ENCODE data around the gene KCTD10.

The KCTD10 gene, protein sequence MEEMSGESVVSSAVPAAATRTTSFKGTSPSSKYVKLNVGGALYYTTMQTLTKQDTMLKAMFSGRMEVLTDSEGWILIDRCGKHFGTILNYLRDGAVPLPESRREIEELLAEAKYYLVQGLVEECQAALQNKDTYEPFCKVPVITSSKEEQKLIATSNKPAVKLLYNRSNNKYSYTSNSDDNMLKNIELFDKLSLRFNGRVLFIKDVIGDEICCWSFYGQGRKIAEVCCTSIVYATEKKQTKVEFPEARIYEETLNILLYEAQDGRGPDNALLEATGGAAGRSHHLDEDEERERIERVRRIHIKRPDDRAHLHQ

GRCh38 chr12:109477185-109477962 is at the start of gene KCTD10, which contains the start of gene UBE3B:
KCTD10 (minus strand) TSS chr12:109477300; CDS start chr12:109477262, 38 bp downstream.
UBE3B (plus strand) TSS chr12:109477634; CDS start chr12:109483552, 5,918 bp downstream.
- peak; percentile 84 for DNase-seq

DNA sequence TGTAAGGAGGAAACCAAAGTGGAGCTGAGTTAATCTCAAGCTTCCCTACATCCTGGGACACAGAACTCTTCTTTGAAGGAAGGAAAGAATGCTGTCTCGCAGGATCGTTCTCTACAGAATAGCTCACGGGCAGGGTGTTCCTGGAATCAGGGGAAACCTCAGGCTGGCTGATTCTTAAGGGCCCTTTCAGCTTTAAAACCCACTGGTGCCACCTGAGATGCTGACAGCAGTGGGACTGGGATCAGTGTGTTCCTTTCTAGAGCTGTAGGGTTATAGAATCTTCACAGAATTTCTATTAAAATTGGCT is 48.1 kb upstream of the KCTD10 start:
- no peak for DNase-seq

DNA sequence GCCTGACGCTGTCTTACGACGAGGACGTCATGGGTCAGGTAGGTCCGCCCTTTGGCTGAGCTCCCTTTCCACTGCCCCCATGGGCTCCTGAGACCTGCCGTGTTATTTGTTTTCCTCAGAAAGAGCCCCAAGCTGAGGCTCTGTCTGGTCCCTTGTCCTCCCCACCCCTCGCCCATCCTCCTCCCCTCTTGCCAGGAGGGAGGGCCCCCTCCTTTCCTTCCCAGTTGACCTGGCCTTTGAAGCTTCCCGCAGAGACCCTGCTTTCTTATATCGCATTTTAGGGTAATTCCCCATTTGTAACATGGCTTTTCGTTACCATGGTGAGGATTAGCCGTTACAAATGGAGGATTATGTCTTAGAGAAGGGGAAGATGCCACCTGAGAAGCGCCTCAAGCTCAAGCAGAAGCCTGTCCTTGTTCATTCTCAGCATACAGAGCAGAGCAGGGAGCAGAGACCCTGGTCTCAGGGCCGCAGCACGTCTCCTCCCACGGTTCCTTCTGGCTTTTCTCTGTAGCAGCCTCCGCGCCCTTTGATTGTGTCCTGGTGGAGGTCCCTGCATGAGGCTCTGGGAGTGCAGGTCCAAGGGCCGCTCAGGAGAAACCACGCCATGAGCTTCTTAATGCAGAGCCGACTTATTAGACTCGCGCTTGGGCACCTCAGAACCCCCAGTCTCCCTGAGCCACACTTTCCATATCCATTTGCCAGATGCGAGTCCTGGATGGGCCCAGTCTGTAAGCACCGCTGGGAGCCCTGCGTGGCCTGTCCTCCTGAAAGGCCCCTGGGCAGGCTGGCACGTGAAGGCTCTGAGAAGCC is 47.6 kb upstream of the KCTD10 start:
- no peak for DNase-seq

DNA sequence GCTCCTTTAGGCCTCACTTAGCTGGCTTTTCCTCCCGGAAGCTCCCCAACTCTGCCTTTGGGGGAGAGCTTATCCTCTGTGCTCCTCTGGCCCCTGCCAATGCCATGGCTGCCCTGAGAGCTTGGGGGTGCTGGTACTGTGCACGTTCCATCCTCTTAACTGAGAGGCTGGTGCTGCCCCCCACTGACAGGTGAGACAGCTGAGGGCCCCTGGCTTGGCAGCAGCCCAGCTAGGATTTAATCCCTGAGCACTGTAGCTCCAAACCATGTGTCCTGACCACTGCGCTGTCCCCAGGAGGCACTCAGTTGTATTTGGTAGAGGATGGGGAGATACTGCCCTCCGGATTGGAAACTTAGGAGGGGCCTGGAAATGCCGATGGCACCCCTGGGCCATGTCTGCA is 46.4 kb upstream of the KCTD10 start:
- no peak for DNase-seq

DNA sequence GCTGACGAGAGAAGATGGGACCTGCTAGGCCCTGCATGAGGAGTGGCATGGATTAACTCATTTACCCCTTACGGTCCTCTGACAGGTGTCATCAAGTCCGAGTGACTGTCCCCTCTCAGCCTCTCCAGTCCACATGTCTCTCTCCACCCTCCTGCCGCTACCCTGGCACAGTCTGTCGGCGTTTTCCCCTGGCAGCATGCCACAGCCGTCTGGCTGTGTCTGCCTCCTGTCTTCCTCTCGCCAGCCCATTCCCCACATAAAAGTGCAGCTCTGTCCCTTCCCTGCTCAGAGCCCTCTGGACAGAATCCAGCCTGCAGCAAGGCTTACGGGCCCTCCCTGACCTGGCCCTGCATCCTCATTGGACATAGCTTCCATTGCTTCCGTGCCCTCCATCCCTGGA is 46.0 kb upstream of the KCTD10 start:
- no peak for DNase-seq

DNA sequence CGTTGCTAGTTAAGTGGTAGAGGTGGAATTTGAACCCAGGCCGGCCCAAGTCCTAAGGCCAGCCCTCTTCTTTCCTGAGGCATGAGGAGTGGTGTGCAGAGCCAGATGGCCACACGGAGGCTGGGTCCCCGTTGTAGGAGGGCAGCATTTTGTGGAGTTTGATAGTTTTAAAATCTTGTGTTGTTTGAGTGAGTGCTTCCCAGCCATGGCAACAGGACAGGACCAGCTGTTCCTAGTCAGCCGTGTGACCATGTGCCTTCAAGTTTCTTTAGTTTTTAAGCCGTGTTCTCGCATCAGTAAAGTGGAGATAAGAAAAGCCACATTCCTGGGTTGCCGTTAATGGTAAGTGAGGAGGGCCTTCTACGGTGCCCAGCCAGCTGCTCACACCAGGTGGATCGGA is 44.7 kb upstream of the KCTD10 start:
- no peak for DNase-seq

- no peak for DNase-seq
These were observed 42.7 kb upstream of the KCTD10 start for GRCh38 chr12:109519787-109520186.

GRCh38 chr12:109518820-109519665 is 41.9 kb upstream of the KCTD10 start:
- peak; percentile 55 for DNase-seq

DNA sequence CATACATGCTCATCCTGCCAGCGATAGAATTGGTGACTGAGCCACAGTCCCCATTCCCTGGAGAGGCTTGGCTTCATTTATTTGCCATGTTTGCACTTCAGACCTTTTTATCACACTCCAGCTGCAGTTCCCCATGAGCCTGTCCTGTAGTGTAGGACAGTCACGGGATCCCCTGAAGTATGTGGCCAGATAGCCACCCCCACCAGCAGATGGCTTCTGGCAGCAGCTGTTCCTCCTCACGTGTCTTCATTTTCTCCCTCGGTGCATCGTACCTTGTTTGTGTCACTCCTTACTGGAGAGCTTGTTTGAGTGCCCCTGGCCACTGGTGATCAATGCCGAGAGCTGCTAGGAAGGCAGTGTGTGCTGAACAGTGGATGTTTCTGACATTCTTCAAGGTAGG is 40.5 kb upstream of the KCTD10 start:
- DNase-seq = no peak

DNA sequence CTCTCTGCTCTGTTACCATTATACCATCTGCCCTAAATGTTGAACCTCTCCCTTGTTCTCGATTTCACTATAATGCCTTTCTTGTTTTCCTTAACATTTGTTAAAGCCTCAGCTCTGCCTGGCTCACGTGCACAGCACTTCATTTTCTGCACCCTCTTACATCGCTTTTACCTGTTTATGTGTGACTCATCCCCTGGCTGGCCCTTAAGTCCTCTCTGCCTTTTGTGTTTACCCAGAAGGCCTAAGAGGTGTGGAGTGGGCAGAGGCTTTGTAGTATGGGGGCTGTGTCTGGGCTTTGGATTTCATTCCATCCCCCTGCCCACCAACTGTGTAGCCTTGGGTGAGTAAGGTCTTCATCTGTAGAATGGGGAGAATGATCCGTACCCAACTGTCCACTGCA is 36.9 kb upstream of the KCTD10 start:
- no peak for DNase-seq

DNA sequence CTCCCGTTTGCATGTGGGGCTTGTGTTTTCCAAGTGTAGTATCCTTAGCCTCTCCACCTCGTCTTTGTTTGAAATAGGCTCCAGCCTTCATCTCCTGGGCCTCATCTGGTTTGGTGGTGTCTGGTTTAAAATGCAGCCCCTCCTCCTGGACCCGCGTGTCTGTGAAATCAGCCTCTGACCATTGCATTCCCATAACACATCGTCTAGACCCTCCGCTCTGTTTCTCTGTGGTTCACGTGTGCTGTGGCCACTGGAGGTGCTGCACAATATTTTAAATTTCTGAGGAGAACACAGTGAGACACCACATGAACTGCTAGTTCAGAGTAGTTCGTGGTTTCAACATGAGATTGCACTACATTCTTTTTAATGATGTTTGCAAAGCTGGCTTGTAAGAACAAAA is 36.0 kb upstream of the KCTD10 start:
- no peak for DNase-seq

- DNase-seq = no peak
These were observed 35.5 kb upstream of the KCTD10 start for GRCh38 chr12:109512608-109513007.

DNA sequence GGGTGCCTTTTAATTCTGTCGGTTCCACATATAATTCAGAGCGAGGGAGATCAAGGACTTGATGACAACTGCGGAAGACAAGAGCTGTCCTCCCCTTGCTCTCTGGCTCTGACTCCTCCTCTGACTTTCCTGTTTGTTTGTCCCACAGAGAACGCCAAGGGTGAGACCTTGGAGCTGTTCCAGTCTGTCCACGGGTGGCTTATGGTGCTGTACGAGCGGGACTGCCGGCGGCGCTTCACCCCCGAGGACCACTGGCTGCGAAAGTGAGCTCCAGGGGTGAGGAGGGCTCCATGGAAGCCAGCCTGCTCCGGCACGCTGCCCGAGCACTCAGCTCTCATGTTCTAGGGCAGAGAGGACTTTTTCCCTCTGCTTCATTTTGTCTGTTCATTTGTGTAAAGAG is 33.1 kb upstream of the KCTD10 start:
- DNase-seq = no peak

GRCh38 chr12:109504068-109504467 is 27.0 kb upstream of the KCTD10 start:
- DNase-seq = no peak

DNA sequence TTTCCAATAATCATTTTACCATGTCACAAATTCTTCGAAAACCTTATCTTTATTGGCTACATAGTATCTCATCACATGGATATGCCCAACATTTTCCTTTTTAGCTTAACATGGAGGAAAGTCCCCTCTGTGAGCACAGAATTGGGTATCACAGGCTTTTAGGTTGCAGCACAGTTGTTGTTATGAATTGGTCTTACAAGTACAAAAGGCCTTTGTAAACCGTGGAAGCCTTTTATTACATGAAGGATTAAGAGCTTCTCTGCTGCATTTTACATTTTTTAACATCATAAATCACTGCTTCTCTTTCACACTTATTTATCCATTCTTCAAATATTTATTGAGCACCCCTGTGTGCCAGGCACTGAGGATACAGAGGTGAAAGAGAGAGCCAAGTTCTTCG is 26.5 kb upstream of the KCTD10 start:
- no peak for DNase-seq

DNA sequence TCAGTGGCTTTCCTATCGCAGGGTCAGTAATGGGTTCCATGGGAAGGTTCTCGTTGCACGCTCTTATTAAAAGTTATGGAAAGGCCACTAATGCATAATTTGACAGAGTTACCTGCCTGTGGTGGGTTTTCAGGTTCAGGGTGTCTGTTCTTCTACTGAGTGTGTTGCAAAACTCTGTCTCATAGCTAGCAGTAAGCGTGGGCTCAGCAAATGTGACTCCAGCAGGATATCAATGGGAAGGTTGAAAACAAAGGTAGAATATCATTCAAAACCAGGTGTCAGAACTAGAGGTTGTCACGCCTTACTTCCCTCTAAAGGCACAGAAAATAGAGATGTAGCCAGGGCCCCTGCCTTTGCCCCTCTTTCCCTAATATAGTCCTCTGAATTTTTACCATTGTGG is 25.2 kb upstream of the KCTD10 start:
- no peak for DNase-seq

- no peak for DNase-seq
These were observed 24.2 kb upstream of the KCTD10 start for GRCh38 chr12:109501299-109501698.

- DNase-seq = no peak
These were observed 23.5 kb upstream of the KCTD10 start for GRCh38 chr12:109500406-109501185.

GRCh38 chr12:109497675-109498074 is 20.6 kb upstream of the KCTD10 start:
- DNase-seq = no peak

DNA sequence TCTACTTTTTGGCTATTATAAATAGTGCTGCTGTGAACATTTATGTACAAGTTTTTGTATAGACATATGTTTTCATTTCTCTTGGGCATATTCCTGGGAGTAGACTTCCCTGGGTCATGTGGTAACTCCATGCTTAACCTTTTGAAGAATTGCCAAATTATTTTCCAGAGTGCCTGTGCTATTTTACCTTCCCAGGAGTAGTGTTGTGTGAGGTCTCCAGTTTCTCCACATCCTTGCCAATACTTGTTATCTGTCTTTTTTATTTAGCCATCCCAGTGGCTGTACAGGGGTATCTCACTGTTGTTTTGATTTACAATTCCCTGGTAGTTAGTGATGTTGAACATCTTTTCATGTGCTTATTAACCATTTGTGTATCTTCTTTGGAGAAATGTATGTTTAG is 19.2 kb upstream of the KCTD10 start:
- no peak for DNase-seq

GRCh38 chr12:109495012-109495411 is 17.9 kb upstream of the KCTD10 start:
- no peak for DNase-seq

- no peak for DNase-seq
These were observed 17.3 kb upstream of the KCTD10 start for GRCh38 chr12:109494348-109494881.

Data from activated CD4-positive, alpha-beta T cell treated with anti-CD3 and anti-CD28 coated beads, Interleukin-2, amount 50 U/mL, for 1 hour (primary cell).